Measurements from ENCODE around the gene ZNF57.
"Not testable (repeated sequence)": the region's sequence is repeated elsewhere in the genome, so short reads cannot be mapped to it uniquely, and the experiment has no call there.

Gene ZNF57

GRCh38 chr19:2896694-2897093 is 4.0 kb upstream of the ZNF57 start:
- H3K27ac ChIP-seq = no peak overlapping the region
- ChIA-PET POLR2A (ENCODE audit: low non-redundant PET) (no interaction called here), CTCF (no interaction called here)
- TF ChIP-seq CTCF (conservative IDR thresholded peaks at IDR 0.05; ENCODE audit: low read depth) = no peak
- no peak for DNase-seq (ENCODE audit: low spot score)

GRCh38 chr19:2902590-2903218 is 2.0 kb downstream of the ZNF57 start:
- CTCF ChIA-PET = interaction anchor here (1.1 to 1.2 kb wide), 2 partner anchors 15 to 16 kb away, joined by 6 read pairs; no protein-coding TSS in a partner anchor
- TF ChIP-seq CTCF (conservative IDR thresholded peaks at IDR 0.05; ENCODE audit: low read depth) = no peak
- peak overlapping the region; percentile 63 for H3K27ac ChIP-seq
- POLR2A ChIA-PET (ENCODE audit: low non-redundant PET) = no interaction called here
- no peak for DNase-seq (ENCODE audit: low spot score)

- CTCF ChIA-PET = interaction anchor here (1.1 kb wide), 1 partner anchor 16 kb away, joined by 6 read pairs; no protein-coding TSS in a partner anchor
- POLR2A ChIA-PET (ENCODE audit: low non-redundant PET) = not testable (repeated sequence)
- H3K27ac ChIP-seq = peak overlapping the region; percentile 63
These were observed 2.6 kb downstream of the ZNF57 start for GRCh38 chr19:2903326-2903725.

GRCh38 chr19:2905918-2906519 is 5.3 kb downstream of the ZNF57 start:
- no peak for DNase-seq (ENCODE audit: low spot score)
- ChIA-PET POLR2A (ENCODE audit: low non-redundant PET) (no interaction called here), CTCF (no interaction called here)
- peak overlapping the region; percentile 93 for H3K27ac ChIP-seq
- no peak for TF ChIP-seq CTCF (conservative IDR thresholded peaks at IDR 0.05; ENCODE audit: low read depth)

More at GRCh38 chr19:2903326-2903725, 2.6 kb downstream of the ZNF57 start:
- DNase-seq (ENCODE audit: low spot score) = not testable (repeated sequence)

GRCh38 chr19:2906631-2907195 is 6.0 kb downstream of the ZNF57 start:
- no peak for TF ChIP-seq CTCF (conservative IDR thresholded peaks at IDR 0.05; ENCODE audit: low read depth)

GRCh38 chr19:2912306-2912705 is 11.6 kb downstream of the ZNF57 start:
- POLR2A ChIA-PET (ENCODE audit: low non-redundant PET) = no interaction called here
- TF ChIP-seq CTCF (conservative IDR thresholded peaks at IDR 0.05; ENCODE audit: low read depth) = no peak
- CTCF ChIA-PET = interaction anchor here (0.5 kb wide), 2 partner anchors 39 to 41 kb away, joined by 3 to 4 read pairs; no protein-coding TSS in a partner anchor
- no peak for DNase-seq (ENCODE audit: low spot score)
- H3K27ac ChIP-seq = no peak overlapping the region

More at GRCh38 chr19:2906631-2907195, 6.0 kb downstream of the ZNF57 start:
- POLR2A ChIA-PET (ENCODE audit: low non-redundant PET) = no interaction called here
- H3K27ac ChIP-seq = peak overlapping the region; percentile 93
- DNase-seq (ENCODE audit: low spot score) = no peak
- CTCF ChIA-PET = no interaction called here

Measured in RWPE1 (cell line).